GM21367 (cell line): ENCODE data around the gene DCAF11.

ENCODE experiments used
- ATAC-seq: cut with Tn5 transposase; IDR thresholded peaks from one replicate; pipeline ENCODE4 v1.9.1; 2021; ENCODE audit not compliant: unreplicated experiment

Gene DCAF11

GRCh38 chr14:24156840-24157239 is 42.3 kb downstream of the DCAF11 start:
- no peak for ATAC-seq

- no peak for ATAC-seq
These were observed 42.8 kb downstream of the DCAF11 start for GRCh38 chr14:24157331-24157730.

GRCh38 chr14:24159777-24160498 is 45.4 kb downstream of the DCAF11 start:
- ATAC-seq, result no peak

GRCh38 chr14:24160499-24160849 is 45.9 kb downstream of the DCAF11 start:
- ATAC-seq, result peak; percentile 5

- ATAC-seq, result peak; percentile 65
These were observed 46.5 kb downstream of the DCAF11 start, which contains the start of gene IRF9 for GRCh38 chr14:24160850-24161804. IRF9 (plus strand) TSS chr14:24161265; CDS start chr14:24162145, 880 bp downstream.

GRCh38 chr14:24162093-24162492 is 47.5 kb downstream of the DCAF11 start:
- no peak for ATAC-seq

GRCh38 chr14:24164518-24164991 is 50.0 kb downstream of the DCAF11 start:
- ATAC-seq, result no peak

GRCh38 chr14:24165785-24166184 is 51.2 kb downstream of the DCAF11 start:
- no peak for ATAC-seq

GRCh38 chr14:24167469-24168114 is 53.0 kb downstream of the DCAF11 start:
- no peak for ATAC-seq

- peak; percentile 78 for ATAC-seq
These were observed 57.1 kb downstream of the DCAF11 start, which contains the start of gene REC8 for GRCh38 chr14:24171422-24172260. REC8 (plus strand) TSS chr14:24172080; CDS start chr14:24172553, 473 bp downstream.

GRCh38 chr14:24172261-24172860 is 57.8 kb downstream of the DCAF11 start:
- ATAC-seq, result no peak

GRCh38 chr14:24172871-24173281 is 58.3 kb downstream of the DCAF11 start:
- no peak for ATAC-seq
